GM12891 (cell line): ENCODE results near the gene DCLK1.

Source experiments
- PAX5 ChIP-seq: IDR thresholded peaks from 2 replicates; pipeline ENCODE4 v1.6.1; 2011; ENCODE audit warnings: low read length, moderate library complexity, mild to moderate bottlenecking; ENCODE audit not compliant: insufficient read depth, severe bottlenecking
- POLR2A ChIP-seq: IDR thresholded peaks from 2 replicates; pipeline ENCODE4 v1.6.1; 2011; ENCODE audit warnings: low read depth, low read length, control low read depth
- POLR2AphosphoS5 ChIP-seq: IDR thresholded peaks from 2 replicates; pipeline ENCODE4 v1.6.1; 2011; ENCODE audit warnings: low read depth, low read length, control low read depth
- SPI1 ChIP-seq: IDR thresholded peaks from 2 replicates; pipeline ENCODE4 v1.6.1; 2011; ENCODE audit warnings: low read depth, low read length, control low read depth
- TAF1 ChIP-seq: IDR thresholded peaks from 2 replicates; pipeline ENCODE4 v1.6.1; 2011; ENCODE audit warnings: low read depth, low read length, control low read depth

DNA sequence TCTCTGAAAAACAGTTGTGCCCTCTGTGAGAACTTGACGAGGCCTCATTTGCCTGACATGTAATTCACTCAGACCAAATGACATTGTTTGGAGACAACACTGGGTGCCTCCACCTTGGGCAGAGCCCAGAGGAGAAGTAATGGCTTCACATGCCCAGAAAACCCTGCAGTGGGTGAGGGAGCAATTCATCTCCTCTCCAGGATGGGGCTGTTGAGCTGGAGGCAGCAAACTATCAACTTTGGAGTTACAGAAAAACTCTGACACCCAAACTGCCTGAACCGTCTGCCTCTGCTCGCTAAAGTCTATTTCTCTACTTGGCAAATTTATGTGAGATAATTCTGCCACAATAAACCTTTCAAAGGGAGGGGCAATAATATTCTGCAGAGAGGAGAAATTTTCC, 146.9 kb downstream of the DCLK1 start:
- TF ChIP-seq POLR2AphosphoS5 (no peak), POLR2A (no peak), TAF1 (no peak), SPI1 (no peak), PAX5 (no peak)
